CD4-positive, alpha-beta T cell treated with Interleukin-21 for 1 hour (primary cell): ENCODE measurements around the gene TOP3B.
"Not testable (repeated sequence)": the region's sequence is repeated elsewhere in the genome, so short reads cannot be mapped to it uniquely, and the experiment has no call there.

Experiments used
- DNase-seq: peaks from one replicate; pipeline ENCODE4 v3.0.0-alpha.2; 2020

TOP3B gene

DNA sequence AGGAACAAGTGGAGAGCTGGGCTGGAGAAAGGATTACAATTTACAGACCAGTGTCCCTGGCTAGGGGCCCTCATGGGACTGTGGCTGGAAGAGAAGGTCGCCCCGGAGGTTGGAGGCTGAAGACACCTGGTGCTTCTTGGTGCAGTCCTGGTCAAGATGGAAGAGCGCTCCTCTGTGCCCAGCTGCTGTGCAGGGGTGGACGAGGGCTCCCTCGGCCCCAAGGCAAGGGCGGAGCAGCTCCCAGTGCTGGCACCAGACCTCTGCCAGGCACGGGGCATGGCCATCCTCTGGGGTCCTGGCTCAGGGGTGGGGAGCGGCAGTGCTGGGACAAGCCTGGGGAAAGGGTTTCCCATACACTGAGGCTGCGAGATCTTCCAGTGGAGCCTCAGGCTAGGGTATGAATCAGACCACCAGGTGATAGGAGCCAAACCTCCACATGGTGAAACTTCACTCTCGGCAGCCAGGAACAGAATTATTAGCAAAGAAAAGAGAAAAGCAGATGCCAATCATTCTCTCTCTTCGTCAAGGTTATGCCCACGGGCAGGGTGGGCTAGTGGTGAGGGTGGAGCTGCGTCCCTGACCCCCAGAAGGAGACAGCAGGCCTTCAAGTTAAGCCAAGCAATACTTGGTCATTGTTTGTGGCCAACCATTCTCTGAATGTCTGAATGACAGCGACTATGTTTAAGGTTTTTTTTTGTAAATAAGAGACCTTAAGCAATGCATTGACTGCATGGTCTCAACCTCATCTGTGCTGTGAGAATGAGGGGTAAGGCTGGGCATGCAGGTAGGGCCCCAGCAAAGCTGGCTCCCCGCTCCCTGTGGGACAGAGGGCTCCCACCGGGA lies 62.0 kb downstream of the TOP3B start:
- DNase-seq = no peak

DNA sequence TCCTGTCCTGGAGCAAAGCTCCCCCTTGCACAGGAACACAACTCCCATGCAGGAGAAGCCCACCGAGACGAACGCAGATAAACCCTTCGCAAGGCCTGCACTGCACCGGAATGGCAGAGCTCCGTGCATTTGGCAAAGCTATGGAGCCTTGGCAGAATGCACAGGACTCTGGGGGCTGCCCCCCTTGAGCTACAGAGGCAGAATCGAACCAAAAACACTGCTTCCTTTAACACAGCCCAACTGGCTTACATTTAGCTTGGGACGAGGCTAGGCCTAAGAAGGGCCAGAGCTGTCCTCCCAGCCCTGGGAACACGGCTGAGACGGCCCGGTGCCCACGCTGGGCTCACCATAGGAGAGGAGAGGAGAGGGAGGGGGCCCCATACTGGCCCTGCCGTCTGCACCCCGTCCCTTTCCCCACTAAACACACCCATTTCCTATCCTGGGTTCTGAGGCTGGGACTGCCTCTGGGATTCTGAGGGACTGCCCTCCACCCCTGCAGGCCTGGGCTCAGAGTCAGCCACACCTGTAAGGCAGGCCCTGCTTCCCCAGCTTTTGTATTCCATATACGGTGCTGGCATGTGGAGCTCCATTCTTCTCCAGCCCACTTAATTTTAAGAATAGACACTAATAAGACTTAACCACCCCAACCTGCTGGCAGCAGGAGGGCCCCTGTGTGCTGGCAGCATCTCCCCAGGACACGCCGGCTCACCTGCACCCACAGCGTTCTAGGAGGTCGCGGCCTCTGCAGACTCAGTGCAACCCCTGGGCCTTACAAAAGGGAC lies 62.9 kb downstream of the TOP3B start:
- no peak for DNase-seq

DNA sequence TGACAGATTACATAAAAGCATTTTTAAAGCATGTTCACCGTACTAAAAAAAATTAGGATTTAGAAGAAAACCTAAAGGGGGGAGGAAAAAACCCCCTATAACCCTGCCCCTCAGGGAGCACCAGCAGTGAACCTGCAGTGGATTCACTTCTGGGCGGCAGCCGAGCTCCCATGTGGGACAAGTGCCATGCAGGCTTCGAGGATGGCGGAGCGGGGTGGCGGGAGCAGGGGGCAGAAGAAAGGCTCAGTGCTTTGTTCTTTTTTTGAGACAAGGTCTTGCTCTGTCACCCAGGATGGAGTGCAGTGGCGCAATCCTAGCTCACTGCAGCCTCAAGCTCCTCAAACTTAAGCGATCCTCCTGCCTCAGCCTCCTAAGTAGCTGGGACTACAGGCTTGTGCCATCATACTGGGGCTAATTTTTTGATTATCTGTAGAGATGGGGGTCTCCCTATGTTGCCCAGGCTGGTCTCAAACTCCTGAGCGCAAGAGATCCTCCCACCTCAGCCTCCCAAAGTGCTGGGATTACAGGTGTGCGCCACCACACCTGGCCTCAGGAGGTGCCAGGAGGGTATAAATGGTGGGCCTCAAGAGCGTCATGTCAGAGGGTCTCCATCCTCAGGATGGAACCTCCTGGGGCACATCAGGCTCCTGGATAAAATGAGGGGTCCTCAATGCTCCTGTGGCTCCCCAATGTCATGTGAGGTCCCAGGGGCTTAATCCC lies 64.0 kb downstream of the TOP3B start:
- DNase-seq = no peak

DNA sequence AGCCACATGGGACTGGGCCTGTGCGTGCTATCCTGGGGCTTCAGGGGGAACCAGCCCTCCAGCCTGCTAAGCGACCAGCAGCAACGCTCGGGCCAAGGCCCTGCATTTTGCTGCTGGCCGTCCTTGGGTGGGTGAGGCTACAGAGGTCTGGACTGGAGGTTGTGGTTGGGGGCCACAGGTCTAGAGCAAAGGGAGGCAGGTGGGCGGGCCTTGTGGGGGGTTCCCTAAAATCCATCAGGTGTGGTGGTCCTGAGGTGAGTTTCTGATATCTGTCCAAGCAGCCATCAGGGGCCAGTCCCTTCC lies 64.7 kb downstream of the TOP3B start:
- DNase-seq = no peak

DNA sequence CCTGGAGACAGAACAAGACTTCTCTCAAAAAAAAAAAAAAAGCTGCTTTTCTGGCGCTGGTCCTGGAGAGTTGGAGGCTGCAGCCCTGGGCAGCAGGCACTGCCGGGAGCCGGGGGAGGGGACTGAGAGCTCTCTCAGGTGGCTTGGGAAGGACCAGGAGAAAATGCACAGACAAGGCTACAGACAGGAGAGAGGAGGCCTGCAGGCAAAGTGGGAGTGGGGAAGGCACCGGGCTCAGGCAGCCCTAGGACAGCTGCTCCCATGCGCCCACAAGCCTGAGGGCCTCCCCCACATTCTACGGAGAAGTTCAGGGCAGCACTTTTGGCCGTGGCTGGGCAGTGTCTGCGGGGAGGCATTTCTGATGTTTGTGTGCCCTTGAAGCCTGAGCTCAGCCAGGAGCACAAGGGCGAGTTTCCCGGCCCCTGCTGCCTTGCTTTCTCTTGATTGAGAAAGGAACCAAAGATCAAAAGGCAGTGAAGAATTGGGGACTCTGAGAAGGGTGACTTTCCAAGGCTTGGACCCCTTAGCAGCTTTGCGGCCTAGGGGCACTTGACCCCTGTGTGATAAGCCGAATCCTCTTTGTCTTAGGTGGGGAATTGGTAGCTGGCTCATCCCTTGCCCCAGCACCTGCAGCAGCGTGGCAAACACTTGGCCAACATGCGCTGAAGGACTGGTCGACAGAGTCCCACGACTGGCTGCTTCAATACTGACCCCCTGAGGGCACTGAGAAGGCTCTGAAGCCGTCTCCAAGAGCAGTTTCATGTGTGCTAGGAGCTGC lies 65.2 kb downstream of the TOP3B start:
- DNase-seq = no peak

- DNase-seq = no peak
These were observed 66.2 kb downstream of the TOP3B start for GRCh38 chr22:21916309-21916918.

GRCh38 chr22:21915624-21916308 lies 66.8 kb downstream of the TOP3B start:
- DNase-seq = no peak

DNA sequence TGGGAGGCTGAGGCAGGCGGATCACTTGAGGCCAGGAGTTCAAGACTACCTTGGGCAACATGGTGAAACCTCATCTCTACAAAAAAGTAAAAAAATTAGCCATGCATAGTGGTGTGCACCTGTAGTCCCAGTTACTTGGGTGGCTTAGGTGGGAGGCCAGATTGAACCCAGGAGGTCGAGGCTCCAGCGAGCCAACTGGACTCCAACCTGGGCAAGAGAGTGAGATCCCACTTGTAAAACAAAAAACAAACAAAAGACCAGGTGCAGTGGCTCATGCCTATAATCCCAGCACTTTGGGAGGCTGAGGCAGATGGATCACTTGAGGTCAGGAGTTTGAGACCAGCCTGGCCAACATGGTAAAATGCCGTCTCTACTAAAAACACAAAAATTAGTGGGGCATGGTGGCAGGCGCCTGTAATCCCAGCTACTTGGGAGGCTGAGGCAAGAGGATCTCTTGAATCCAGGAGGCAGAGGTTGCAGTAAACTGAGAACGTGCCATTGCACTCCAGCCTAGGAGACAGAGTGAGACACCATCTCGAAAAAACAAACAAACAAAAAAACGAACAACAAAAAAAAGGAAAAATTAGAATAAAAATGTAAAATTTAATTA lies 68.4 kb downstream of the TOP3B start:
- DNase-seq = not testable (repeated sequence)

- not testable (repeated sequence) for DNase-seq
These were observed 72.2 kb downstream of the TOP3B start for GRCh38 chr22:21910367-21910766.

DNA sequence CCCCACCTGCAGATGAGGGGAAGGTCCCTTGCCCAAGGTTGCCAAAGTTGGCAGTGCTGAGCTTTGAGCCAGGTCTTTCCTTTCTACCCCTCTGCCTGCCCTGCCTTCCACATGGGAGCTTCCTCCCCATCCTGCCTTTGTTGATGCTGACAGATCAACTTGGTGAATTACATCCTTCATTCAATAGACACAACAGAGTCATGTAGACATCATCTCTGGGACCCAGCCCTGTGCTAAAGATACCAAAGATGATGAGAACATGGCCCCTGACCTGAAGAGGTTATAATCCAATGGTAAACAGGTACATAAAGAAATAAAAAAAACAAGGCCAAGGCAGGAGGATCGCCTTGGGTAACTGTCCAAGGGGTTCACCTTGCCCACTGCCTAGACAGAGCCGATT lies 72.7 kb downstream of the TOP3B start:
- no peak for DNase-seq

GRCh38 chr22:21907638-21908522 lies 74.7 kb downstream of the TOP3B start:
- DNase-seq = no peak
